DMS79 (cell line): ENCODE data around the gene TXNL1.
"Not testable (repeated sequence)": the region's sequence is repeated elsewhere in the genome, so short reads cannot be mapped to it uniquely, and the experiment has no call there.

Source experiments
- DNase-seq: peaks from one replicate; lab custom pipeline; 2025; lab: John Stamatoyannopoulos, UW

TXNL1 gene

GRCh38 chr18:56638232-56639103 is at the start of gene TXNL1:
TSS of gene TXNL1 (minus strand) at chr18:56638592. CDS start at chr18:56638440, 152 bp downstream.
- DNase-seq = peak; percentile 96

GRCh38 chr18:56684277-56684676 is 45.9 kb upstream of the TXNL1 start:
- no peak for DNase-seq

GRCh38 chr18:56678836-56679565 is 40.6 kb upstream of the TXNL1 start:
- no peak for DNase-seq

- no peak for DNase-seq
Observed at GRCh38 chr18:56676639-56677038, 38.2 kb upstream of the TXNL1 start.

- no peak for DNase-seq
Observed at GRCh38 chr18:56672981-56673380, 34.6 kb upstream of the TXNL1 start.

- DNase-seq = no peak
Observed at GRCh38 chr18:56672391-56672790, 34.0 kb upstream of the TXNL1 start.

GRCh38 chr18:56662902-56663301 is 24.5 kb upstream of the TXNL1 start:
- no peak for DNase-seq

GRCh38 chr18:56662502-56662901 is 24.1 kb upstream of the TXNL1 start:
- no peak for DNase-seq

GRCh38 chr18:56662063-56662408 is 23.6 kb upstream of the TXNL1 start:
- DNase-seq = no peak

- no peak for DNase-seq
Observed at GRCh38 chr18:56661360-56662062, 23.1 kb upstream of the TXNL1 start.

- no peak for DNase-seq
Observed at GRCh38 chr18:56660655-56661054, 22.3 kb upstream of the TXNL1 start.

- DNase-seq = no peak
Observed at GRCh38 chr18:56659111-56659510, 20.7 kb upstream of the TXNL1 start.

- DNase-seq = no peak
Observed at GRCh38 chr18:56658261-56658660, 19.9 kb upstream of the TXNL1 start.

- DNase-seq = not testable (repeated sequence)
Observed at GRCh38 chr18:56654280-56654679, 15.9 kb upstream of the TXNL1 start.

GRCh38 chr18:56652802-56653201 is 14.4 kb upstream of the TXNL1 start:
- no peak for DNase-seq

GRCh38 chr18:56651771-56652092 is 13.3 kb upstream of the TXNL1 start:
- DNase-seq = no peak

- DNase-seq = peak; percentile 98
Observed at GRCh38 chr18:56650944-56651770, 12.8 kb upstream of the TXNL1 start, which contains the start of gene WDR7. TSS of gene WDR7 (plus strand) at chr18:56651359. CDS start at chr18:56672516, 21,157 bp downstream.

GRCh38 chr18:56649996-56650395 is 11.6 kb upstream of the TXNL1 start:
- no peak for DNase-seq

GRCh38 chr18:56647951-56648893 is 9.8 kb upstream of the TXNL1 start:
- DNase-seq = no peak

- no peak for DNase-seq
Observed at GRCh38 chr18:56647071-56647470, 8.7 kb upstream of the TXNL1 start.
